ENCODE data around the gene MINK1. TPM values are rescaled to one million over a fixed set of nuclear protein-coding genes. Genes with fewer than 3 reads are reported as not detected.

Gene MINK1
- total RNA-seq, 1 donor from 2014 or later = 63.2 TPM

- Mint-ChIP-seq H3K4me3 (ENCODE audit: unreplicated experiment) (no peak overlapping the region), H3K27ac (ENCODE audit: unreplicated experiment) (no peak overlapping the region)
- TF ChIP-seq CTCF (IDR thresholded peaks at IDR 0.05; ENCODE audit: insufficient read depth, low read depth, low read length) (no peak), EZH2 (IDR thresholded peaks at IDR 0.05; ENCODE audit: insufficient read depth, low read length) (no peak)
These were observed 21.7 kb upstream of the MINK1 start for GRCh38 chr17:4811471-4811870.

GRCh38 chr17:4812690-4813089, 20.4 kb upstream of the MINK1 start:
- no peak for FAIRE-seq
- DNase-seq (ENCODE audit: low read depth) = no peak
- Mint-ChIP-seq H3K4me3 (ENCODE audit: unreplicated experiment) (no peak overlapping the region), H3K27ac (ENCODE audit: unreplicated experiment) (no peak overlapping the region), H3K9me3 (ENCODE audit: unreplicated experiment) (peaks cover 2% of the 10 kb centered on the region), H3K27me3 (ENCODE audit: low read depth, unreplicated experiment) (no peaks in the 10 kb centered on the region), H3K36me3 (ENCODE audit: low read depth, unreplicated experiment) (peaks cover 29% of the 10 kb centered on the region), H3K4me1 (ENCODE audit: low read depth, unreplicated experiment) (no peaks in the 10 kb centered on the region)
- no peaks in the 10 kb centered on the region for H3K27me3 ChIP-seq (ENCODE audit: insufficient read depth, low read length)
- no peaks in the 10 kb centered on the region for H3K9me3 ChIP-seq (ENCODE audit: insufficient read depth, low read depth, low read length)
- H3K4me2 ChIP-seq (ENCODE audit: low read length) = no peak overlapping the region
- H2AFZ ChIP-seq (ENCODE audit: low read depth, low read length) = no peak overlapping the region
- peaks cover 25% of the 10 kb centered on the region for H4K20me1 ChIP-seq (ENCODE audit: insufficient read depth, low read length)
- no peak overlapping the region for H3K9ac ChIP-seq (ENCODE audit: low read length)
- peaks cover 5% of the 10 kb centered on the region for H3K36me3 ChIP-seq (ENCODE audit: insufficient read depth, low read length)
- H3K27ac ChIP-seq (ENCODE audit: low read depth, low read length) = no peak overlapping the region
- TF ChIP-seq EZH2 (IDR thresholded peaks at IDR 0.05; ENCODE audit: insufficient read depth, low read length) = no peak
- no peak for TF ChIP-seq CTCF (IDR thresholded peaks at IDR 0.05; ENCODE audit: insufficient read depth, low read depth, low read length)
- H3K79me2 ChIP-seq (ENCODE audit: insufficient read depth, low read length) = no peaks in the 10 kb centered on the region
- no peak overlapping the region for H3K4me3 ChIP-seq (ENCODE audit: insufficient read depth, low read depth, low read length)
- peaks cover 7% of the 10 kb centered on the region for H3K4me1 ChIP-seq (ENCODE audit: insufficient read depth, low read length)

More at GRCh38 chr17:4811471-4811870, 21.7 kb upstream of the MINK1 start:
- no peaks in the 10 kb centered on the region for H3K4me1 Mint-ChIP-seq (ENCODE audit: low read depth, unreplicated experiment)
- Histone ChIP-seq H3K4me2 (ENCODE audit: low read length) (no peak overlapping the region), H3K4me1 (ENCODE audit: insufficient read depth, low read length) (peaks cover 8% of the 10 kb centered on the region), H3K4me3 (ENCODE audit: insufficient read depth, low read depth, low read length) (no peak overlapping the region), H2AFZ (ENCODE audit: low read depth, low read length) (no peak overlapping the region), H4K20me1 (ENCODE audit: insufficient read depth, low read length) (peaks cover 27% of the 10 kb centered on the region), H3K27me3 (ENCODE audit: insufficient read depth, low read length) (no peaks in the 10 kb centered on the region), H3K79me2 (ENCODE audit: insufficient read depth, low read length) (peaks cover 1% of the 10 kb centered on the region), H3K9me3 (ENCODE audit: insufficient read depth, low read depth, low read length) (no peaks in the 10 kb centered on the region), H3K36me3 (ENCODE audit: insufficient read depth, low read length) (peaks cover 5% of the 10 kb centered on the region), H3K9ac (ENCODE audit: low read length) (no peak overlapping the region), H3K27ac (ENCODE audit: low read depth, low read length) (no peak overlapping the region)
- DNase-seq (ENCODE audit: low read depth) = no peak
- no peaks in the 10 kb centered on the region for H3K27me3 Mint-ChIP-seq (ENCODE audit: low read depth, unreplicated experiment)
- peaks cover 2% of the 10 kb centered on the region for H3K9me3 Mint-ChIP-seq (ENCODE audit: unreplicated experiment)
- H3K36me3 Mint-ChIP-seq (ENCODE audit: low read depth, unreplicated experiment) = peaks cover 25% of the 10 kb centered on the region
- FAIRE-seq = no peak

- no peak overlapping the region for H2AFZ ChIP-seq (ENCODE audit: low read depth, low read length)
- Mint-ChIP-seq H3K27me3 (ENCODE audit: low read depth, unreplicated experiment) (no peaks in the 10 kb centered on the region), H3K9me3 (ENCODE audit: unreplicated experiment) (no peaks in the 10 kb centered on the region), H3K27ac (ENCODE audit: unreplicated experiment) (no peak overlapping the region), H3K4me3 (ENCODE audit: unreplicated experiment) (no peak overlapping the region), H3K36me3 (ENCODE audit: low read depth, unreplicated experiment) (peaks cover 30% of the 10 kb centered on the region), H3K4me1 (ENCODE audit: low read depth, unreplicated experiment) (no peaks in the 10 kb centered on the region)
- peaks cover 5% of the 10 kb centered on the region for H4K20me1 ChIP-seq (ENCODE audit: insufficient read depth, low read length)
- H3K4me2 ChIP-seq (ENCODE audit: low read length) = no peak overlapping the region
- FAIRE-seq (no peak), DNase-seq (ENCODE audit: low read depth) (no peak)
- no peaks in the 10 kb centered on the region for H3K9me3 ChIP-seq (ENCODE audit: insufficient read depth, low read depth, low read length)
- no peaks in the 10 kb centered on the region for H3K4me1 ChIP-seq (ENCODE audit: insufficient read depth, low read length)
- no peak overlapping the region for H3K4me3 ChIP-seq (ENCODE audit: insufficient read depth, low read depth, low read length)
- TF ChIP-seq CTCF (IDR thresholded peaks at IDR 0.05; ENCODE audit: insufficient read depth, low read depth, low read length) (peak; percentile 14), EZH2 (IDR thresholded peaks at IDR 0.05; ENCODE audit: insufficient read depth, low read length) (no peak)
- no peaks in the 10 kb centered on the region for H3K79me2 ChIP-seq (ENCODE audit: insufficient read depth, low read length)
- H3K9ac ChIP-seq (ENCODE audit: low read length) = no peak overlapping the region
- no peak overlapping the region for H3K27ac ChIP-seq (ENCODE audit: low read depth, low read length)
- H3K36me3 ChIP-seq (ENCODE audit: insufficient read depth, low read length) = peaks cover 3% of the 10 kb centered on the region
- no peaks in the 10 kb centered on the region for H3K27me3 ChIP-seq (ENCODE audit: insufficient read depth, low read length)
These were observed 18.0 kb upstream of the MINK1 start for GRCh38 chr17:4815043-4815675.
